GM12864 (cell line): ENCODE measurements around the gene LPP.

Experiments used
- DNase-seq: peaks from one replicate; pipeline ENCODE4 v3.0.0-alpha.2; 2011; ENCODE audit warnings: low read depth
- H3K4me3 ChIP-seq: 2 replicates; pipeline ENCODE4 v1.5.1; 2011; ENCODE audit warnings: mild to moderate bottlenecking, low read depth, low read length, control low read depth
- TF ChIP-seq, protein P1 (sequence below): IDR thresholded peaks from 2 replicates; pipeline ENCODE4 v1.5.1; 2011; ENCODE audit warnings: low read depth, mild to moderate bottlenecking, moderate library complexity, low read length, control low read depth, inconsistent platforms; ENCODE audit errors: missing control alignments

LPP gene

DNA sequence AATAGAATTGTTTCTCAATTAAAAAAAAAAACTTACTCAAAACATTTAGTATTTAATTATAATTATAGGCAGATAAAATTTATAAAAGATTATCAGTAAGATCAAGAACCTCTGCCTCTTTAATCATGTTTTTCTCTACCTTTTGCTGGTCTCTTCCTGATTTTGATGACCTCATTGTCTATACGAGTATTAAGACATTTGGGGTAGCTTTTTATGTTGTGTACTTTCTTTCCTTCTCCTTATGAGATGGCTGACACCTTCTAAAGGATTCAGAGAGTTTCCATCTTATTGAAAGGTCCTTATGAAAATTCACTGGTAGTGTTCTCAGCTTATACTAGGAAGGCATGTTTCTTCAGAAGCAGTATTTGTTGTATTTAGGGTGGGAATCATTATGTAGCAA, 426.3 kb downstream of the LPP start:
- DNase-seq: no peak
- no peak overlapping the region for H3K4me3 ChIP-seq
- TF ChIP-seq, protein P1, sequence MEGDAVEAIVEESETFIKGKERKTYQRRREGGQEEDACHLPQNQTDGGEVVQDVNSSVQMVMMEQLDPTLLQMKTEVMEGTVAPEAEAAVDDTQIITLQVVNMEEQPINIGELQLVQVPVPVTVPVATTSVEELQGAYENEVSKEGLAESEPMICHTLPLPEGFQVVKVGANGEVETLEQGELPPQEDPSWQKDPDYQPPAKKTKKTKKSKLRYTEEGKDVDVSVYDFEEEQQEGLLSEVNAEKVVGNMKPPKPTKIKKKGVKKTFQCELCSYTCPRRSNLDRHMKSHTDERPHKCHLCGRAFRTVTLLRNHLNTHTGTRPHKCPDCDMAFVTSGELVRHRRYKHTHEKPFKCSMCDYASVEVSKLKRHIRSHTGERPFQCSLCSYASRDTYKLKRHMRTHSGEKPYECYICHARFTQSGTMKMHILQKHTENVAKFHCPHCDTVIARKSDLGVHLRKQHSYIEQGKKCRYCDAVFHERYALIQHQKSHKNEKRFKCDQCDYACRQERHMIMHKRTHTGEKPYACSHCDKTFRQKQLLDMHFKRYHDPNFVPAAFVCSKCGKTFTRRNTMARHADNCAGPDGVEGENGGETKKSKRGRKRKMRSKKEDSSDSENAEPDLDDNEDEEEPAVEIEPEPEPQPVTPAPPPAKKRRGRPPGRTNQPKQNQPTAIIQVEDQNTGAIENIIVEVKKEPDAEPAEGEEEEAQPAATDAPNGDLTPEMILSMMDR: no peak

DNA sequence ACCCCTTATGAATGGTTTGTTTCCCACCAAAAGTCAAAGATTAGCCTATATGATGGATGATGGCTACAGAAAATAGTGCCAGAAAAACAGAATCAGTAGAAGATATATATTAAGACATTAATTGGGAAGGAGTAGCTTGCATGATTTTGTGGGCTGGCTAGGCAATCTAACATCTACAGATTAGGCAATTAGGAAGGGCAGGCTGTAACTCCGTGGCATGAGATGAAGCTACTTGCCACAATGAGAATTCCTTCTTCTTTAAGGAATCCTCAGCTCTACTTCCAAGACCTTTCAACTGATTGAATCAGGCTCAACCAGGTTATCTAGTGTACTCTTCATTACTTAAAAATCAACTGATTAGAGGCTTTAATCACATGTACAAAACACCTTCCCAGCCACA, 426.7 kb downstream of the LPP start:
- DNase-seq: no peak
- H3K4me3 ChIP-seq: no peak overlapping the region
- TF ChIP-seq, protein P1: no peak

- H3K4me3 ChIP-seq: no peak overlapping the region
- TF ChIP-seq, protein P1: no peak
- DNase-seq: no peak
Measured at GRCh38 chr3:188581365-188581764, 427.4 kb downstream of the LPP start.

GRCh38 chr3:188581792-188582191, 427.8 kb downstream of the LPP start:
- DNase-seq: no peak

DNA sequence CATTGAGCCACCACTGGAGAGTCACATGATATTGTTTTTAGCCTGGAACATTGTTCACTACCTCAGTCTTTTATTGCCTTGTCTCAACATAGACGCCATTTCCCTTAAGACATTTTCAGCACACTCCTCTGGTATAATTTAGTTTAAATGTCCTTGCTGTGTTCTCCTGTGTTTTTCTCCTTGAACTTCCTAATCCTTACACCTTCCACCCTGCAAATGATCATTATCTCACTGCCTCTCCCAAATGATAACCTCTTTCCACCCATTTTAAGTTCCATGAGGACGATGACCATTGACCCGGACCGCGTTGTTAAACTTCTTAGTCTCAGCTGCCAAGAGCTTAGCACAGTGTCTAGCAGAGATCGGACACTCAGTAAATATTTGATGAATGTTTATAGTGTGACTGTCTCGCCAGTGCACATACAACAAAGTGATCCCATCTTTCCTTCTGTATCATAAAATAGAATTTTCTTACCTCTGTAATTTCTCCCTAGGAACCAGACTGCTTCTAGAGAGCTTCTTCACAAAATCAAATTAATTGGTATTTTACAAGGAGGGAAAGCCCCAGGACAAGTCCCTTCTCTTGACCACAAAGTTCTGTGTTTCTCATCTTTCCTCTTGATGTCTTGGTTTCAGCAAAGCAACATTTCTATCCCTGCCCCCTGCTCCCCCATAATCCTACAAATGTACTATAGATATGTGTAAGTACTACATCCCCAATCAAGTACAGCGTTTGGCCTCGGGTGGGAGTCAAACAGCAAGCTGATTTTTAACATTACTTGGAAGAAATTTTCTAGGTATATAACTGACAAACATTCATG, 429.6 kb downstream of the LPP start:
- TF ChIP-seq, protein P1: no peak
- H3K4me3 ChIP-seq: no peak overlapping the region
- no peak for DNase-seq

More at GRCh38 chr3:188581792-188582191, 427.8 kb downstream of the LPP start:
- TF ChIP-seq, protein P1: no peak
- no peak overlapping the region for H3K4me3 ChIP-seq

GRCh38 chr3:188584162-188584529, 430.2 kb downstream of the LPP start:
- TF ChIP-seq, protein P1: no peak
- no peak for DNase-seq
- no peak overlapping the region for H3K4me3 ChIP-seq
